ENCODE results near the gene OSBPL9. TPM values are rescaled to one million over a fixed set of nuclear protein-coding genes. Genes with fewer than 3 reads are reported as not detected.

Gene OSBPL9
- total and polyA plus RNA-seq, 2 donors (not counting 1 experiment from before 2014, with no cell fraction given) = 23.1 to 59.6 TPM

GRCh38 chr1:51740652-51741051 is 123.8 kb downstream of the OSBPL9 start:
- Mint-ChIP-seq H3K4me1 (peaks cover 34% of the 10 kb centered on the region), H3K27ac (no peak overlapping the region), H3K9me3 (ENCODE audit: insufficient read depth) (no peaks in the 10 kb centered on the region), H3K27me3 (no peaks in the 10 kb centered on the region), H3K4me3 (no peak overlapping the region)
- Histone ChIP-seq H4K20me1 (ENCODE audit: control insufficient read depth, insufficient read depth, low read length, poor library complexity, severe bottlenecking) (peaks cover 12% of the 10 kb centered on the region), H3K27ac (ENCODE audit: low read length in 2 of 2) (no peak overlapping the region), H3K79me2 (ENCODE audit: control insufficient read depth, insufficient read depth, low read length) (peaks cover 50% of the 10 kb centered on the region), H3K36me3 (replicated peaks in 1 of 2; ENCODE audit: control extremely low read depth in 1 of 2, control insufficient read depth in 1 of 2, extremely low read depth in 1 of 2, insufficient read depth in 2 of 2, low read length in 1 of 2) (peaks cover 3 to 5% of the 10 kb centered on the region in 2 experiments), H3K4me1 (ENCODE audit: control insufficient read depth in 2 of 2, insufficient read depth in 2 of 2, low read length in 2 of 2) (no peaks in the 10 kb centered on the region), H3K4me2 (replicated peaks; ENCODE audit: low read depth, low read length, poor library complexity, severe bottlenecking) (no peak overlapping the region), H3K9me3 (ENCODE audit: control extremely low read depth in 1 of 3, control insufficient read depth in 2 of 3, insufficient read depth in 1 of 3, low read length in 2 of 3) (no peaks in the 10 kb centered on the region), H3K9ac (ENCODE audit: low read length) (no peak overlapping the region), H3K4me3 (ENCODE audit: control extremely low read depth in 1 of 5, extremely low read depth in 1 of 5, insufficient read depth in 1 of 5, low read depth in 2 of 5, low read length in 4 of 5) (no peak overlapping the region), H2AFZ (ENCODE audit: insufficient read depth, low read depth, low read length, poor library complexity, severe bottlenecking) (no peak overlapping the region), H3K27me3 (replicated peaks in 1 of 4; ENCODE audit: control extremely low read depth in 1 of 4, control insufficient read depth in 3 of 4, insufficient read depth in 4 of 4, low read length in 3 of 4) (no peaks in the 10 kb centered on the region)
- DNase-seq (no peak), ATAC-seq (ENCODE audit: low read depth) (no peak)
- POLR2A ChIA-PET = interaction anchor here (1.5 kb wide), 1 partner anchor 11 kb away, joined by 3 read pairs; no protein-coding TSS in a partner anchor
- 63% methylated on average over 2 of the region's 3 CpGs for WGBS (ENCODE audit: insufficient coverage)
- intact Hi-C loops (cut with micrococcal nuclease) = no loop called here
- CTCF ChIA-PET = no interaction called here
- TF ChIP-seq EZH2 (IDR thresholded peaks at IDR 0.05; ENCODE audit: borderline replicate concordance, insufficient read depth, low read depth, low read length, poor library complexity, severe bottlenecking) = no peak
- TF ChIP-seq CTCF (IDR thresholded peaks at IDR 0.05) = no peak

DNA sequence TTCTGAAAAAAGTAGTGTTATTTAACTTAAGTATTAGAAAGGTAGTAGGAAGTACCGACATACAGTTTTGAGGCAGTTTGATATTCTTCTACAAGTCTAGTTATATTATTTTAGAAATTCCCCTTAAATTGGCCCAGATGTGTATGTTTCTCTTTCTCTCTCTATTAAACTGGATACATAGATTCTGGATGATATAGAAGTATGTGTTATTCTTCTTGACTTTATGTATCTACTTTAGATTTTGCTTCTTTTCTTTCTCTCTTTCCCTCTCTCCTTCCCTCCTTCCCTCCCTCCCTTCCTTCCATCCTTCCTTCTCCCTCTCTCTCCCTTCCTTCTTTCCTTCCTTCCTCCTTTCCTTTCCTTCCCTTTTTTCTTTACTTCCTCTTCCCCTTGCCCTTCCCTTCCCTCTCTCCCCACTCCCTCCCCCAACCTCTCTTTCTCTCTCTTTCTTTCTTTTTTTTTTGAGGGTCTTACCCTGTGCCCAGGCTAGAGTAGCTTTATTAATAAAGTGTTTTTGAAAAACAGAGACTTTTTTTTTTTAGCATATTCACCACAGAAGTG is 124.3 kb downstream of the OSBPL9 start:
- no CpG with 5 or more reads among the region's 1 CpG for WGBS (ENCODE audit: insufficient coverage)
- no peak overlapping the region for H3K4me3 Mint-ChIP-seq
- Histone ChIP-seq H3K36me3 (replicated peaks in 1 of 2; ENCODE audit: control extremely low read depth in 1 of 2, control insufficient read depth in 1 of 2, extremely low read depth in 1 of 2, insufficient read depth in 2 of 2, low read length in 1 of 2) (peaks cover 3 to 5% of the 10 kb centered on the region in 2 experiments), H3K9ac (ENCODE audit: low read length) (no peak overlapping the region), H3K27ac (ENCODE audit: low read length in 2 of 2) (no peak overlapping the region), H3K27me3 (replicated peaks in 1 of 4; ENCODE audit: control extremely low read depth in 1 of 4, control insufficient read depth in 3 of 4, insufficient read depth in 4 of 4, low read length in 3 of 4) (no peaks in the 10 kb centered on the region), H3K4me3 (ENCODE audit: control extremely low read depth in 1 of 5, extremely low read depth in 1 of 5, insufficient read depth in 1 of 5, low read depth in 2 of 5, low read length in 4 of 5) (no peak overlapping the region), H3K4me2 (replicated peaks; ENCODE audit: low read depth, low read length, poor library complexity, severe bottlenecking) (no peak overlapping the region), H2AFZ (ENCODE audit: insufficient read depth, low read depth, low read length, poor library complexity, severe bottlenecking) (no peak overlapping the region), H3K4me1 (ENCODE audit: control insufficient read depth in 2 of 2, insufficient read depth in 2 of 2, low read length in 2 of 2) (no peaks in the 10 kb centered on the region), H3K9me3 (ENCODE audit: control extremely low read depth in 1 of 3, control insufficient read depth in 2 of 3, insufficient read depth in 1 of 3, low read length in 2 of 3) (no peaks in the 10 kb centered on the region), H4K20me1 (ENCODE audit: control insufficient read depth, insufficient read depth, low read length, poor library complexity, severe bottlenecking) (peaks cover 10% of the 10 kb centered on the region), H3K79me2 (ENCODE audit: control insufficient read depth, insufficient read depth, low read length) (peaks cover 45% of the 10 kb centered on the region)
- no peak for ATAC-seq (ENCODE audit: low read depth)
- no peak for DNase-seq
- intact Hi-C loops (cut with micrococcal nuclease) = no loop called here
- CTCF ChIA-PET = no interaction called here
- POLR2A ChIA-PET = no interaction called here
- no peak overlapping the region for H3K27ac Mint-ChIP-seq
- H3K4me1 Mint-ChIP-seq = peaks cover 34% of the 10 kb centered on the region
- no peaks in the 10 kb centered on the region for H3K27me3 Mint-ChIP-seq
- TF ChIP-seq EZH2 (IDR thresholded peaks at IDR 0.05; ENCODE audit: borderline replicate concordance, insufficient read depth, low read depth, low read length, poor library complexity, severe bottlenecking) (no peak), CTCF (IDR thresholded peaks at IDR 0.05) (no peak)
- H3K9me3 Mint-ChIP-seq (ENCODE audit: insufficient read depth) = no peaks in the 10 kb centered on the region

Measured in B cell (primary cell).